Stimulated activated CD8-positive, alpha-beta memory T cell treated with anti-CD3 and anti-CD28 coated beads, Interleukin-15, amount 100 ng/mL, for 24 hours (primary cell): ENCODE measurements around the gene CASP8AP2.
"Not testable (repeated sequence)": the region's sequence is repeated elsewhere in the genome, so short reads cannot be mapped to it uniquely, and the experiment has no call there.

Experiments used
- DNase-seq: peaks from one replicate; pipeline ENCODE4 v3.0.0-alpha.2; 2020; ENCODE audit warnings: low read depth

Gene CASP8AP2

DNA sequence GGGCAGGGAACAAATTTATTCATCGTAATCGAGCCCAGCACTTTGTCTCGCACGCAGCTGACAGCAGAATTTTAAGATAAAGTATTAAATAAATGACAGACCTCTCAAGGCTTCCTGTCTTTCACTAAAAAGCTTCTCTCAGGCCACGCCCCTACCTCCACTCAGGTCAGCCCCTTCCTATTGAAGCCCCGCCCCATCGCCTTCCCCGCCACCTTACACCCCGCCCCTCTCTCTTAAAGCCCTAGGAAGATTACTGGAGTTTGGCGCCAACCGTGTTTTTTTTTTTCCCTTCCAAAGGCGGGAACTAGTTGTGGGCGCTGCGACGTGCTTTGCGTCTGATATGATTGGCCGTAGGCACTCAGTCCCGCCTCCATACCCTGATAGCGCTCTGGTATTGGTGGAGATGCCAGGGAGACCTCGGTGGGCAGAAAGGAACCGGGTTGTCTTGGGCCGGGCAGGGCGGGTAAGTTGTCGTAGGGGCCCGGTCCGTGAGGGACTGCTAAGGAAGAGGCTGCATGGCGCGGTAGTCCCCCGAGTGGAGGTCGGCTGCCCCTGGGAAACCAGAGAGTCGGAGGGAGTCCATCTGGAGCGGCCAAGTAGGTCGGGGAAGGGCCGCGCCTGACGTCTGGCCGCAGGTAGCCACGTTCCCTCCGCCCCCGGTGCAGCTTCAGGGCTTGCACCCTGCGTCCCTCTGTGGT, at the start of gene CASP8AP2:
TSS of gene CASP8AP2 (plus strand) at position 409 of the 698 bp plus-strand sequence.
- peak; percentile 67 for DNase-seq

DNA sequence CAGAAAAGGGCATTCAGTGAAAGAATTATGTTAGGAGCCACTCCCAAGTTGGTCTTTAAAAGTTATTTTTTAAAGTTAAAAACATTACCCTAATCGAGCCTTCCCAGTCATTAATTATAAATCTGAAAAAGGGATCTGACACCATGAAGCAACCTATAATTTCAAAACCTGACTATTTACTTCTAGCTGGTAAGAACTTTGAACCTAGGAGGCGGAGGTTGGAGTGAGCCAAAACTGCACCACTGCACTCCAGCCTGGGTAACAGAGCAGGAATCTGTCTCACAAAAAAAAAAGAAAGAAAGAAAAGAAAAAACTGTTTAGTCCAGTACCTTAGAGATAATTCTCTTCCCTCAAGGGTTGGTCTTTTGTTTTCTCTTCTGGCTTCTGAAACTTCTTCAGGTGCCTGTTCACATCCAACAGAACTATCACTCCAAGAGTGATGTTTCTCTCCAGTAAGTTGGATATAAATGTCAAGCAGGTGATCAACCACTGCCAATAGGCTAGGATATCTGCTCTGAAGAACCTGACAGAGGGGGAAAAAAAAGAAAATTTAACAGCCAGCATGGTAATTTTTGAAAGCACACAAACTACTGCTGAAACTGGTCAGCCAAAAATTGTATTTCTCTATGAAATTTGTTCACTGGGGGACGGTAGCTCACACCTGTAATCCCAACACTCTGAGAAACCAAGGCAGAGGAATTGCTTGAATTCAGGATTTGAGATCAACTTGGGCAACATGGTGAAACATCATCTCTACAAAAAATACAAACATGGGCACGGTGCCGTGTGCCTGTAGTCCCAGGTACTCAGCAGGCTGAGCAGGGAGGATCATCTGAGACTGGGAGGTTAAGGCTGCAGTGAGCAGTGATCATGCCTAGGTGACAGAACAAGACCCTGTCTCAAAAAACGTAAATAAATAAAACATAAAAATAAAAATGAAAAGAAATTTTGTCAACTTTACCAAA, 48.3 kb upstream of the CASP8AP2 start:
- DNase-seq, result no peak

DNA sequence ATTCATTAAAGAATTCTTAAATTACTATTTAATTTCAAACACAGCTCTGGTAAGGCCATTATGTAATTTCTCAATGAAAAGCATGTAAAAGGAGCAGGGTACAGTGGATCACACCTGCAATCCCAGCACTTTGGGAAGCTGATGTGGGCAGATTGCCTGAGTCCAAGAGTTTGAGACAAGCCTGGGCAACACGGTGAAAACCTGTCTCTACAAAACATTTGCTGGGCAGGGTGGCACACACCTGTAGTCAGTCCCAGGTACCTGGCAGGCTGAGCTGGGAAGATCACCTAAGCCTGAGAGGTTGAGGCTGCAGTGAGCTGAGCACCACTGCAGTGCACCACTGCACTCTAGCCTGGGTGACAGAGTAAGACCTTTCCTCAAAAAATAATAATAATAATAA, 47.5 kb upstream of the CASP8AP2 start:
- DNase-seq, result no peak

DNA sequence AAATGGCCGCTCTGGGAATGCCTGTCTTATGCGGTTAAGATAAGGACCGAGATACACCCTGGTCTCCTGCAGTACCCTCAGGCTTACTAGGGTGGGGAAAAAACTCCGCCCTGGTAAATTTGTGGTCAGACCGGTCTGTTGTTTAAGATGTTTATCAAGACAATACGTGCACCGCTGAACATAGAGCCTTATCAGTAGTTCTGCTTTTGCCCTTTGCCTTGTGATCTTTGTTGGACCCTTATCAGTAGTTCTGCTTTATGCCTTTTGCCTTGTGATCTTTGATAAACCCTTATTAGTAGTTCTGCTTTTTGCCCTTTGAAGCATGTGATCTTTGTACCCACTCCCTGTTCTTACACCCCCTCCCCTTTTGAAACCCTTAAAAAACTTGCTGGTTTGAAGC, 46.4 kb upstream of the CASP8AP2 start:
- DNase-seq, result not testable (repeated sequence)

- no peak for DNase-seq
Measured at GRCh38 chr6:89784838-89785237, 44.8 kb upstream of the CASP8AP2 start.

- DNase-seq, result no peak
Measured at GRCh38 chr6:89786970-89787369, 42.7 kb upstream of the CASP8AP2 start.

DNA sequence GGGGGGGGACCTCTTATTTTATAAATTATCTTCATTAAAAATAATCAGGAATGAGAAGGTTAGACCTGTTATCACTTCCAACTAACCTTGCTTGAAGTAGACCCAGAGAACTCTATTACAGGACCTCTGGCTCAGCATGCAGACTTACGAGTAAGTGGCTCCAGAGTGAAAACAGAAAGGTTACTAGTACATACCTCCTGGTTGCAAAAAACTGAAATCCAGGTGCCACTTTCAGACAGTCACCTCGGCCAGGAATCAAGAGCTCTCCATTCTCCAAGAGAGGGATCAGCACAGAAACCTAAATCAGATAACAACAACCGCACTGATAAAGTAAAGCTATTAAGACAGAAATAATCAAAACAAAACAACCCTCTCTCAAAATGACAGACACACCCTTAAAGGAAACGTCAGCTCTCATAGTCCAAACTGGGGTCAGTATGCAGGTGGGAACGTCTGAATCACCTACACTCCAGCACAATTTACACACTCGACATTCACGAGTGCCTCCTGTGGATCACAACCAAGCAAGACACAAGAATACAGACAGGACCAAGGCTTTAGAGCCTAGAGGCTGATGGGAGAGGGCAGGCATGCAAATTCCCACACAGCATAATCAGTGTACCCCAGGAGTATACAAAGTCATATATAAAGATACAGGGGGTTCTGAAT, 41.9 kb upstream of the CASP8AP2 start:
- DNase-seq, result no peak

DNA sequence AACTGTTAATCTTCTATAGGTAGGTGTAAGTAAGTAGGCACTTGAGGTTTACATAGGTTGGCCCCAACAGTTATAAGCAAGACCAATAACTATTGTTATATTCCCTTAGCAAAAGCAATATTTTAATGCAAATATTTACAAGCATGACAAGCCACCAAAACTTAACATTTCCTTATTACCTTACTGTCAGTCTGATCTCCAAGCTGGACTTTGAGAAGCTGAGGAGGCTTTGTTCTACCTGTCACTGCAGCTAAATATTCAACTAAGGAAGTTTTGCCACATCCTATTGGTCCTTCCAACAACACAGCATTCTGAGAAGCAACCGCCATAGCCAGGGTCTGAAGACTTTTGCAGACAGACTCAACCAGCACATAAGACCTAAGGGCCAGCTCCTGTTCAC, 39.7 kb upstream of the CASP8AP2 start:
- DNase-seq, result no peak

DNA sequence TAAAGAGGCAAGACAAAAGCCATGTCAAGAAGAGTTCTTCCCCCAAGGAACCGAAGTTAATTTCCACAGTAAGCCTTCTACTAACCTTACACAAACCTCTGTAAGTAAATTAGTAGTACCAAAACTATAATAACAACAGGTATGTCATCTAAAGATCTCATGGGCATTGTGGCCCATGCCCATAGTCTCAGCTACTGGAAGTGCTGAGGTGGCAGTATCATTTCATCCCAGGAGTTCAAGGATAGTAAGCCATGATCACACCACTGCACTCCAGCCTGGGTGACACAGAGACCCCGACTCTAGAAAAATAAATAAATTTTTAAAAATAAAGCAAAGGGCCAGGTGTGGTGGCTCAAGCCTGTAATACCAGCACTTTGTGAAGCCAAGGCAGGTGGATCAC, 39.3 kb upstream of the CASP8AP2 start:
- no peak for DNase-seq

DNA sequence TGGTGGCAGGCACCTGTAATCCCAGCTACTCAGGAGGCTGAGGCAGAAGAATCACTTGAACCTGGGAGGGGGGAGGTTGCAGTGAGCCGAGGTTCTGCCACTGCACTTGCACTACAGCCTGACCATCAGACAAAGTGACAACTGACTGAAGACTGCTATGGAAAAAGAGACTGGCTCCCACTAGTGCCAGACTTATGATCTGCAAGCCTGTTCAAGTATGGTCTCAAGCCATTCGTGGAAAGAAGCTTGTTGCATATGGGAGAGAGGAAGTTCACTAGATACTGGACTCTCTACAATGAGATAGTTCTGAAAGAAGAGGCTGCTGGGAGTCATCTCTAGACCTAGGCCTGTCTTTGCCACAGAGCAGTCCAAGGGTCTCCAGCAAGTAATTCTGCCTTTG, 36.8 kb upstream of the CASP8AP2 start:
- DNase-seq, result no peak

DNA sequence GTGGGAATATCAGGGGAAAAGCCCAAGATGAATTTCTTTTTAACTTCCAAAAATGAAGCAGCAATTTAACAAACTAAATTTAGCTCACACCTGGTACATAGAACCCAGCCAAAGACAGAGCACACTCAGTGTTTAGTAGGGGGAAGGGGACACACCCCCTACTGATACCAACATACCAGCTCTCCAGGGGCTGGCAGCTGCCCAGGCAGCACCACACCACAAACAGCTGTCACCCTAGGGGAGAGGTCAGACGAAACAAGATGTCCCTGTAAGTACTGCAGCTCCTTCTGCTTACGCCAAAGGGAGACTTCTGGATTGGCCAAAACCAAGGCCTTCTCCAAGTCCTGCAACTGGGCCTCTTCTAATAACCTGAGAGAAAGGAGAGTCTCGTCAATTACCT, 36.1 kb upstream of the CASP8AP2 start:
- DNase-seq, result no peak

GRCh38 chr6:89794324-89794723, 35.4 kb upstream of the CASP8AP2 start:
- DNase-seq, result no peak

DNA sequence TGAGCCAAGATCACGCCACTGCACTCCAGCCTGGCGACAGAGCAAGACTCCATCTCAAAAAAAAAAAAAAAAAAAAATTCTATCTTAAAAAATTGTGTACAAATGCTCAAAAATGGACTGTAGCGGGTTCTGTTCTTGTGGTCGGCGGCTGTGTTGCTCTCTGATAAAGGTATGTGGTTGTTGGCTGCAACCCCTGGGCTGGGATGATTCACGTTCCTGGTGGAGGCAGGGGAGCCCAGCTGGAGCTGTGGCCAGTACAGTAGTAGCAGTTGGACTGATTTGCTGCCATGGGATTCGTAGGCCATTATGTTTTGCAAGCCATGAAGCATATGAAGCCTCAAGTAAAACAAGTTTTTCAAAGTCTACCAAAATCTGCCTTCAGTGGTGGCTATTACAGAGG, 32.4 kb upstream of the CASP8AP2 start:
- DNase-seq, result no peak

- no peak for DNase-seq
Measured at GRCh38 chr6:89799096-89799495, 30.6 kb upstream of the CASP8AP2 start.

DNA sequence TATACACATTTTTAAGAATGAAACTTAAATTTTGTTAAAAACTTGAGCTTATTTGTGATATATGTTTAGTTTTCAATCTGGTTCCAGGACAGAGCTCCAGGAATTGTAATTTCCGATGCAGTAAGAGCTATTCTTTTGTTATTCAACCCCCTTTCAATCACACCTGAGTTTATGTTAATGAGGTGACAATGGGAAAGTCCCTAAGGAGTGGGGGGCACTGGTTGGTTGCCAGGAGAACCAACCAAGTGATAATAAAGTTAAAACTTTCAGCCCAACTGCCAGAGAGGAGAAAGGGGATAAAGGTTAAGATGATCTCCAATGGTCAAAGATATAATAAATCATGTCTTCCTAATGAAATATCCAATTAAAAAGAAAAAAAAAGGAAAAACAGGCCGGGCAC, 29.9 kb upstream of the CASP8AP2 start:
- no peak for DNase-seq

GRCh38 chr6:89803271-89803670, 26.4 kb upstream of the CASP8AP2 start:
- DNase-seq, result no peak

GRCh38 chr6:89805814-89806371, 23.8 kb upstream of the CASP8AP2 start:
- no peak for DNase-seq

- DNase-seq, result no peak
Measured at GRCh38 chr6:89807581-89807980, 22.1 kb upstream of the CASP8AP2 start.

DNA sequence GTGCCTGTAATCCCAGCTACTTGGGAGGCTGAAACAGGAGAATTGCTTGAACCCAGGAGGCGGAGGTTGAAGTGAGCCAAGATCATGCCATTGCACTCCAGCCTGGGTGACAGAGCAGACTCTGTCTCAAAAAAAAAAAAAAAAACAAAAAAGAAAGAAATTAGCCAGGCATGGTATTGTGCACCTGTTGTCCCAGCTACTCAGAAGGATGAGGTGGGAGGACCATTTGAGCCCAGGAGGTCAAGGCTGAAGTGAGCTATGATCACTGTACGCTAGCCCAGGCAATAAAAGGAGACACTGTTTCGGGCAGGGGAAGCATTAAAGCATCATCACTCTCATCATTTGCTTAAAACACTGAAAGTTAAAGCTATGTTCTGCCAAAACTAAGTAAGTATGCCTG, 16.3 kb upstream of the CASP8AP2 start:
- DNase-seq, result not testable (repeated sequence)

DNA sequence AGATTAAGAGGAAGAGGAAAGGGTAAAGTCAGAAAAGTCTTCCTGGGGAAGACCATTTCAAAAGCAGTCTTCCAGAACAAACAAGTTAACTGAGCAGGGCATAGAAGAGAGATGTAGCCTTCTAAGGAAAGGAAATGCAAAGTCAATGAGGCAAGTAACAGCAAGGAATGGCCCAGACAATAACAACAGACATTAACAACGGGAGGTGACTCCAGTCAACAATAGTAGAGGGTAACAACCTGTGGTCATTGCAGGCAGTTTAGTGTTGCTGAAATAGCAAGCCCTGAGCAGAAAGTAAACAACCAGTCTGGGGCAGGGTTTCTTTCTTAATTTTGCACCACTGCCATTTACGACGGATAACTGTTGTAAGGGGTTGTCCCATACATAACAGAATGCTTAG, 12.2 kb upstream of the CASP8AP2 start:
- DNase-seq, result no peak

GRCh38 chr6:89818977-89819335, 10.7 kb upstream of the CASP8AP2 start:
- DNase-seq, result no peak

DNA sequence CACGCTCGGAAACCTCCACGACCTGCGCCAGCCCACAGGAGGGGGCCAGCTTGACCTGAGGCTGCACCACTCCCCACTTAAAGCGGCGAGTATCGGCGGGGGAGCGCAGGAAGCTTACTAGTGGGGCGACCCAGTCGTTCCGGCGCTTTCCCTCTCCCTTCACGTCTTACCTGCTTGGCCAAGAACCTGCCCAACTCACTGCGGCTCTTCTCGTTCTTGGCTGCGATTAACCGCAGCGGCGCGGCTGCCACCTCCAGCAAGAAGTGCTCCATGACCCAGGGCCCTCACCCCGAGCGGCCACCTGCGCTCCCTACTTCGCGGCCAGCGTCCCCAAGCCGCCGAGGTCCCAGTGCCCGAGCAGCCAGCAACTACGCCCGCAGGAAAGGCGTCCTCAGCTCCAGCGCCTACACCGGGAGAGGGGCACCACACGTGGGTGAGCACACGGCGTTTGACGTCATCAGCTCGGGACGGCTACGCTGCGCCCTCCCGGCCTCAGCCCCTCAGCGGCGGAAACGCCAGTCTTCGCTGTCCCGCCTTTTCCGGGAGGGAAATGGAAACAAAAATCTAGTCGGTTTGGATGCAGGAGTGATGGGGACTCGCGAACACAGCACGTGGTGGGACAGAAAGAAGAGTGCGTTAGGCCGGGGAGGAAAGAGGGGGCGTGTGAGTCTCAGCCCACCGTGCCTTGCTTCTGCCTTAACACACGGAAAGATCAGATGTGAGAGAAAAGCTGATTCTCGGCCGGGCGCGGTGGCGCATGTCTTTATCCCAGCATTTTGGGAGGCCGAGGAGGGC, 10.1 kb upstream of the CASP8AP2 start, which contains the start of gene MDN1:
TSS of gene MDN1 (minus strand) at position 459 of the 795 bp plus-strand sequence. CDS start at position 272, 187 bp downstream.
- DNase-seq, result peak; percentile 69
